HepG2 (cell line): ENCODE measurements around the gene CABLES2. TPM values are rescaled to one million over a fixed set of nuclear protein-coding genes. Genes with fewer than 3 reads are reported as not detected.

Experiments used
- CBFB ChIP-seq: sonication (generic); formaldehyde crosslinking; IDR thresholded peaks from 2 replicates; pipeline ENCODE4 v1.4.0; 2020; ENCODE audit warnings: missing genetic modification reagents
- CENPX ChIP-seq: sonication (generic); formaldehyde crosslinking; IDR thresholded peaks from 2 replicates; pipeline ENCODE4 v1.9.0; 2021; ENCODE audit warnings: mild to moderate bottlenecking, missing genetic modification reagents, moderate library complexity
- CREB1 ChIP-seq, 2 experiments: fragments of 450-650 bp in 1 of 2; IDR thresholded peaks; 2 replicates each; pipeline ENCODE4 v1.6.1; 2016 to 2017; ENCODE audit warnings: control low read depth in 1 of 2, mild to moderate bottlenecking in 1 of 2, missing compliant biosample characterization in 1 of 2, missing genetic modification characterization in 1 of 2
- EP300 ChIP-seq, 3 experiments: sonication (generic) in 1 of 3; formaldehyde crosslinking in 1 of 3; IDR thresholded peaks; 2 replicates each; pipeline versions ENCODE4 v1.5.1 to v1.6.1; 2011 to 2020; ENCODE audit warnings: low read depth in 2 of 3, low read length in 2 of 3, borderline replicate concordance in 1 of 3, improper control_type of control experiment in 1 of 3, mild to moderate bottlenecking in 1 of 3, missing genetic modification reagents in 1 of 3, moderate library complexity in 1 of 3
- GZF1 ChIP-seq: sonication (generic); formaldehyde crosslinking; IDR thresholded peaks from 2 replicates; pipeline ENCODE4 v1.5.1; 2020; ENCODE audit warnings: mild to moderate bottlenecking, missing genetic modification reagents
- HOXA3 ChIP-seq: sonication (generic); formaldehyde crosslinking; IDR thresholded peaks from 2 replicates; pipeline ENCODE4 v1.5.0; 2020; ENCODE audit warnings: missing genetic modification reagents
- MIXL1 ChIP-seq: IDR thresholded peaks from 2 replicates; pipeline ENCODE4 v1.6.1; 2016
- NCOR1 ChIP-seq: fragments of 200-600 bp; sonication (generic); IDR thresholded peaks from 2 replicates; pipeline ENCODE4 v1.7.0; 2017; ENCODE audit warnings: antibody characterized with exemption, low read length, borderline replicate concordance
- NR2F1 ChIP-seq, 2 experiments: fragments of 450-650 bp in 1 of 2; formaldehyde crosslinking in 1 of 2; IDR thresholded peaks; 2 replicates each; pipeline versions ENCODE4 v1.5.0 to v1.6.1; 2016 to 2020; ENCODE audit warnings: mild to moderate bottlenecking in 1 of 2, missing compliant biosample characterization in 1 of 2, missing genetic modification reagents in 1 of 2, moderate library complexity in 1 of 2
- NR3C1 ChIP-seq: sonication (generic); formaldehyde crosslinking; IDR thresholded peaks from 2 replicates; pipeline ENCODE4 v1.4.0; 2020; ENCODE audit warnings: missing genetic modification reagents
- RNF2 ChIP-seq: fragments of 450-650 bp; conservative IDR thresholded peaks from 2 replicates; pipeline ENCODE4 v1.6.1; 2016; ENCODE audit warnings: low read depth
- TBX3 ChIP-seq: fragments of 450-650 bp; IDR thresholded peaks from 2 replicates; pipeline ENCODE4 v1.6.1; 2017; ENCODE audit warnings: antibody characterized with exemption, mild to moderate bottlenecking, inconsistent platforms, borderline replicate concordance
- TRIM24 ChIP-seq: sonication (generic); formaldehyde crosslinking; IDR thresholded peaks from 2 replicates; pipeline ENCODE4 v1.8.0; 2022; ENCODE audit warnings: mild to moderate bottlenecking, missing genetic modification reagents
- ZBTB20 ChIP-seq: sonication (generic); formaldehyde crosslinking; IDR thresholded peaks from 2 replicates; pipeline ENCODE4 v1.8.1; 2023; ENCODE audit warnings: missing genetic modification reagents, low read depth, mild to moderate bottlenecking, borderline replicate concordance
- ZBTB38 ChIP-seq: sonication (generic); formaldehyde crosslinking; IDR thresholded peaks from 2 replicates; pipeline ENCODE4 v1.5.1; 2020; ENCODE audit warnings: mild to moderate bottlenecking, missing genetic modification reagents
- ZNF256 ChIP-seq: sonication (generic); formaldehyde crosslinking; conservative IDR thresholded peaks from 2 replicates; pipeline ENCODE4 v1.4.0; 2020; ENCODE audit warnings: missing genetic modification reagents
- ZNF331 ChIP-seq: sonication (generic); formaldehyde crosslinking; IDR thresholded peaks from 2 replicates; pipeline ENCODE4 v1.4.0; 2020; ENCODE audit warnings: missing genetic modification reagents
- ZNF550 ChIP-seq: sonication (generic); formaldehyde crosslinking; IDR thresholded peaks from 2 replicates; pipeline ENCODE4 v1.4.0; 2020; ENCODE audit warnings: mild to moderate bottlenecking, missing genetic modification reagents, borderline replicate concordance
- ZNF605 ChIP-seq: sonication (generic); formaldehyde crosslinking; IDR thresholded peaks from 2 replicates; pipeline ENCODE4 v1.8.0; 2022; ENCODE audit warnings: mild to moderate bottlenecking, missing genetic modification reagents
- ZNF788 ChIP-seq: sonication (generic); formaldehyde crosslinking; IDR thresholded peaks from 2 replicates; pipeline ENCODE4 v1.5.0; 2020; ENCODE audit warnings: mild to moderate bottlenecking, missing genetic modification reagents, borderline replicate concordance
- ZSCAN20 ChIP-seq: sonication (generic); formaldehyde crosslinking; IDR thresholded peaks from 2 replicates; pipeline ENCODE4 v1.4.0; 2020; ENCODE audit warnings: missing genetic modification reagents, mild to moderate bottlenecking, borderline replicate concordance
- polyA plus RNA-seq, 8 experiments: library from polyadenylated mRNA; depleted of rRNA in 3 of 8; stranded (reverse) in 7 of 8; unstranded in 1 of 8; fragments of >200 nt; fragmentation: Illumina TruSeq in 4 of 8; extraction: Trizol in 4 of 8; gene quantifications; 2 replicates each; pipeline versions ENCODE4 v1.2.1 to v1.2.3, GENCODE V29; 2011 to 2016; ENCODE audit warnings: low read depth in 4 of 8, missing spikeins in 1 of 8, mixed read lengths in 1 of 8; ENCODE audit not compliant: insufficient read depth in 1 of 8
- total RNA-seq, 5 experiments: library from RNA; depleted of rRNA; stranded (reverse); fragments of >200 nt; fragmentation: Illumina TruSeq; extraction: Trizol; gene quantifications; 2 replicates each; pipeline ENCODE4 v1.2.3, GENCODE V29; 2016; ENCODE audit warnings: low read depth in 1 of 5
- TF ChIP-seq, protein P1 (sequence below): sonication (generic); formaldehyde crosslinking; IDR thresholded peaks from 2 replicates; pipeline ENCODE4 v1.4.0; 2020; ENCODE audit warnings: mild to moderate bottlenecking, missing genetic modification reagents
- TF ChIP-seq, protein P2 (sequence below): sonication (generic); formaldehyde crosslinking; IDR thresholded peaks from 2 replicates; pipeline ENCODE4 v1.8.0; 2023; ENCODE audit warnings: mild to moderate bottlenecking, missing genetic modification reagents
- TF ChIP-seq, protein P3 (sequence below): sonication (generic); formaldehyde crosslinking; IDR thresholded peaks from 2 replicates; pipeline ENCODE4 v1.5.1; 2020; ENCODE audit warnings: missing genetic modification reagents, mild to moderate bottlenecking, borderline replicate concordance
- TF ChIP-seq, protein P4 (sequence below): sonication (generic); formaldehyde crosslinking; IDR thresholded peaks from 2 replicates; pipeline ENCODE4 v1.4.0; 2020; ENCODE audit warnings: mild to moderate bottlenecking, low read depth, missing genetic modification reagents

The CABLES2 gene
- total and polyA plus RNA-seq, 2 of the 13 experiments (the other 11 are each of a cell fraction or from before 2014, with no cell fraction given), result 5.2 to 9.7 TPM

DNA sequence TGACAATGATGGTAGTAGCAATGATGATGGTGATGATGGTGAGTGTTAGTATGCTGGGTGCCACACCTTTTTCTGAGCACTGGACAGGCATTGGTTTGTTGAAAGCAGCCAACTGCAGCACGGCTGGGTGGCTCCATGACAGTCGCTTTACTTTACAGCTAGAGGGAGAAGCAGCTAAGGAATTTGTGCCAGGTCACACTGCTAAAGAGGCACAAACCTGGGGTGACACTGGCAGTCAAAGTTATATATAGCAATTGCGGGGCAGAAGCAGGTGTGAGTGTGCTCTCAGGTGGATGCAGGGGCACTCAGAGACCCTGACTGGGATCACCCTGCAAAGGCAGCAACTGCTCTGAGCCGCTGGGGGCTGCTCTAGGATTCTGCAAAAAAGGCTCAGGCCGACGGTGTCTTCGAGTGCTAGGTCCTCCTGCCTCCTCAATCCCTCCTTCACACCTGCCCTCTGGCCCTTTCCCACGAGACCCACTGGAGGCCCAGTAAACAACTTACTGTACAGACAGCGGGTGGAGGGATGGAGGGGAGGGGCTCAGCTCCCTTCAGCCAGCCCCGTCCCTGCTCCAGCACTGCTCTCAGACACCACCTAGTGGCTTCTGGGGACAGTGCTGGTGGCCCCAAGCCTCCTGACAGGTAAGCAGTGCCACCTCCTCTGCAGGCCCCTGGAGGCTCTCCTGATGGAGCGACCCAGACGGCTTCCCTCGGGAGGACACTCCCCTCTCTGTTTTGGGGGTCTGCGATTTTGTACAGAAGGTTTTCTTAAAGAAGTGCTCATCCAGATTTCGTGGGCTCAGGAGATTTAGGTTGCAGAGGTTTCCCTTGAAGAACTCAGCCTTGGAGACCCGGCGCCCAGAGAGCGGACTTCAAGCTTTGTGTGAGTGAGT is 24.5 kb downstream of the CABLES2 start (continued):
- TF ChIP-seq ZBTB20 (CRISPR knock-in tag) (no peak), ZNF256 (CRISPR knock-in tag) (peak; percentile 93), GZF1 (CRISPR knock-in tag) (no peak), NCOR1 (no peak), HOXA3 (CRISPR knock-in tag) (peak; percentile 73), CBFB (peak; percentile 68), CENPX (no peak), ZBTB38 (peak; percentile 74; the same call in 1 of the 2 replicates), TRIM24 (CRISPR knock-in tag) (no peak), ZNF550 (no peak), NR3C1 (CRISPR knock-in tag) (no peak), ZNF331 (CRISPR knock-in tag) (peak; percentile 88; the same call in 1 of the 2 replicates), NR2F1 (CRISPR knock-in tag; IDR thresholded peaks at IDR 0.05) (peak in 1 of 2 experiments; percentile 61; a peak in 2 of 4 replicates), MIXL1 (CRISPR knock-in tag) (0 out of 2 replicates have a peak, but pooled peaks have one; percentile 53), ZNF605 (CRISPR knock-in tag) (peak; percentile 86; the same call in 1 of the 2 replicates), RNF2 (0 out of 2 replicates have a peak, but pooled peaks have one; percentile 30), EP300 (IDR thresholded peaks at IDR 0.05; ENCODE audit: low read depth in 2 of 2, low read length in 2 of 2) (peak in 1 of 2 experiments; percentile 58; a peak in 1 of 4 replicates), EP300 (CRISPR knock-in tag; IDR thresholded peaks at IDR 0.05; ENCODE audit: borderline replicate concordance) (peak; percentile 58), ZSCAN20 (CRISPR knock-in tag) (0 out of 2 replicates have a peak, but pooled peaks have one; percentile 58), ZNF788 (CRISPR knock-in tag) (peak; percentile 66; the same call in 1 of the 2 replicates), CREB1 (IDR thresholded peaks at IDR 0.05) (no peak), CREB1 (CRISPR knock-in tag; IDR thresholded peaks at IDR 0.05) (no peak), TBX3 (0 out of 2 replicates have a peak, but pooled peaks have one; percentile 19)
- TF ChIP-seq, protein P1, sequence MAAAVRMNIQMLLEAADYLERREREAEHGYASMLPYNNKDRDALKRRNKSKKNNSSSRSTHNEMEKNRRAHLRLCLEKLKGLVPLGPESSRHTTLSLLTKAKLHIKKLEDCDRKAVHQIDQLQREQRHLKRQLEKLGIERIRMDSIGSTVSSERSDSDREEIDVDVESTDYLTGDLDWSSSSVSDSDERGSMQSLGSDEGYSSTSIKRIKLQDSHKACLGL (CRISPR knock-in tag), result peak; percentile 65; the same call in 1 of the 2 replicates
- TF ChIP-seq, protein P2, sequence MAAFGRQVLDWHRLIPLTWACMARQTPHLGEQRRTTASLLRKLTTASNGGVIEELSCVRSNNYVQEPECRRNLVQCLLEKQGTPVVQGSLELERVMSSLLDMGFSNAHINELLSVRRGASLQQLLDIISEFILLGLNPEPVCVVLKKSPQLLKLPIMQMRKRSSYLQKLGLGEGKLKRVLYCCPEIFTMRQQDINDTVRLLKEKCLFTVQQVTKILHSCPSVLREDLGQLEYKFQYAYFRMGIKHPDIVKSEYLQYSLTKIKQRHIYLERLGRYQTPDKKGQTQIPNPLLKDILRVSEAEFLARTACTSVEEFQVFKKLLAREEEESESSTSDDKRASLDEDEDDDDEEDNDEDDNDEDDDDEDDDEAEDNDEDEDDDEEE (CRISPR knock-in tag), result no peak
- TF ChIP-seq, protein P3, sequence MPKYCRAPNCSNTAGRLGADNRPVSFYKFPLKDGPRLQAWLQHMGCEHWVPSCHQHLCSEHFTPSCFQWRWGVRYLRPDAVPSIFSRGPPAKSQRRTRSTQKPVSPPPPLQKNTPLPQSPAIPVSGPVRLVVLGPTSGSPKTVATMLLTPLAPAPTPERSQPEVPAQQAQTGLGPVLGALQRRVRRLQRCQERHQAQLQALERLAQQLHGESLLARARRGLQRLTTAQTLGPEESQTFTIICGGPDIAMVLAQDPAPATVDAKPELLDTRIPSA (CRISPR knock-in tag), result peak; percentile 73; the same call in 1 of the 2 replicates
- TF ChIP-seq, protein P4, sequence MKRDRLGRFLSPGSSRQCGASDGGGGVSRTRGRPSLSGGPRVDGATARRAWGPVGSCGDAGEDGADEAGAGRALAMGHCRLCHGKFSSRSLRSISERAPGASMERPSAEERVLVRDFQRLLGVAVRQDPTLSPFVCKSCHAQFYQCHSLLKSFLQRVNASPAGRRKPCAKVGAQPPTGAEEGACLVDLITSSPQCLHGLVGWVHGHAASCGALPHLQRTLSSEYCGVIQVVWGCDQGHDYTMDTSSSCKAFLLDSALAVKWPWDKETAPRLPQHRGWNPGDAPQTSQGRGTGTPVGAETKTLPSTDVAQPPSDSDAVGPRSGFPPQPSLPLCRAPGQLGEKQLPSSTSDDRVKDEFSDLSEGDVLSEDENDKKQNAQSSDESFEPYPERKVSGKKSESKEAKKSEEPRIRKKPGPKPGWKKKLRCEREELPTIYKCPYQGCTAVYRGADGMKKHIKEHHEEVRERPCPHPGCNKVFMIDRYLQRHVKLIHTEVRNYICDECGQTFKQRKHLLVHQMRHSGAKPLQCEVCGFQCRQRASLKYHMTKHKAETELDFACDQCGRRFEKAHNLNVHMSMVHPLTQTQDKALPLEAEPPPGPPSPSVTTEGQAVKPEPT, result peak; percentile 85
